HG02938 (cell line): ENCODE measurements around the gene SMARCA4.
"Not testable (repeated sequence)": the region's sequence is repeated elsewhere in the genome, so short reads cannot be mapped to it uniquely, and the experiment has no call there.

ENCODE experiments used
- ATAC-seq: cut with Tn5 transposase; IDR thresholded peaks from one replicate; pipeline ENCODE4 v1.9.1; 2021; ENCODE audit warnings: mild to moderate bottlenecking, moderate library complexity; ENCODE audit not compliant: unreplicated experiment

The SMARCA4 gene

DNA sequence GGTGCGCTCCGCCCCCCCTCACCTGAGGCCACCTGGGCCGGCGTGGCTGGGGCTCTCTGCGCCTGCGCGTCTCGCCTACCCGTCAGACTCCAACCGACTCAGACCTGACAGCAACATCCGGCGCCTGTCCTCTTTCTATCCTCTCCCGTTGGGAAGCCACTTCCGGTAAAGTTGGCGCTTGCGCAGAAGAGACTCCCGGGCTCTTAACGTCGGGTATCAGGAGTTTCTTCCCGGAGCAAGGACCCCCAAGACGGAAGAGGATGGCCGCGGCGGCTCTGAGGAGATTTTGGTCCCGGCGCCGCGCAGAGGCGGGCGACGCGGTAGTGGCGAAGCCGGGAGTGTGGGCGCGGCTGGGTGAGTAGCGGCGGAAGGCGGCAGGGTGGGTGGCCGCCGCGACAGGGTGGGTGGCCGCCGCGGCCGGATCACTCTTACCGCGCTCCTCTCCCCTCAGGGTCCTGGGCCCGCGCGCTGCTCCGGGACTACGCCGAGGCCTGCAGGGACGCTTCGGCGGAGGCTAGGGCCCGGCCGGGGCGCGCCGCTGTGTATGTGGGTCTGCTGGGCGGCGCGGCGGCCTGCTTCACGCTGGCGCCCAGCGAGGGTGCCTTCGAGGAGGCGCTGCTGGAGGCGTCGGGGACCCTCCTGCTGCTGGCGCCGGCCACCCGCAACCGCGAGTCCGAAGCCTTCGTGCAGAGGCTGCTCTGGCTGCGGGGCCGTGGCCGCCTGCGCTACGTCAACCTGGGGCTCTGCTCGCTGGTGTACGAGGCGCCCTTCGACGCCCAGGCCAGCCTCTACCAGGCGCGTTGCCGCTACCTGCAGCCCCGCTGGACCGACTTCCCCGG, 32.0 kb upstream of the SMARCA4 start, which contains the start of the genes TIMM29 and YIPF2:
Gene TIMM29 (plus strand): TSS at position 249 of the 839 bp plus-strand sequence. CDS start 12 bp downstream, at position 261.
Gene YIPF2 (minus strand): TSS at position 77 of the 839 bp plus-strand sequence. CDS start 229 bp downstream, outside the sequence.
- ATAC-seq: peak; percentile 76

DNA sequence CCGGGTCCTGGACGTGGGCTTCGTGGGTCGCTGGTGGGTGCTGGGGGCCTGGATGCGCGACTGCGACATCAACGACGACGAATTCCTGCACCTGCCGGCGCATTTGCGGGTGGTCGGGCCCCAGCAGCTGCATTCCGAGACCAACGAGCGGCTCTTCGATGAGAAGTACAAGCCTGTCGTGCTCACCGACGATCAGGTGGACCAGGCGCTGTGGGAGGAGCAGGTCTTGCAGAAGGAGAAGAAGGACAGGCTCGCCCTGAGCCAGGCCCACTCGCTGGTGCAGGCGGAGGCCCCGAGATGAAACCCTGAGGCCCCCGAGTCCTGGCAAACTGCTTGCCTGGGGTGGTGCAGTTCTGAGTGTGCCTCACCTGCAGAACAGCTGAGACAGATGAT, 31.4 kb upstream of the SMARCA4 start:
- ATAC-seq: no peak

- no peak for ATAC-seq
These were observed 25.3 kb upstream of the SMARCA4 start for GRCh38 chr19:10935371-10936059.

GRCh38 chr19:10936661-10937084, 24.2 kb upstream of the SMARCA4 start:
- no peak for ATAC-seq

DNA sequence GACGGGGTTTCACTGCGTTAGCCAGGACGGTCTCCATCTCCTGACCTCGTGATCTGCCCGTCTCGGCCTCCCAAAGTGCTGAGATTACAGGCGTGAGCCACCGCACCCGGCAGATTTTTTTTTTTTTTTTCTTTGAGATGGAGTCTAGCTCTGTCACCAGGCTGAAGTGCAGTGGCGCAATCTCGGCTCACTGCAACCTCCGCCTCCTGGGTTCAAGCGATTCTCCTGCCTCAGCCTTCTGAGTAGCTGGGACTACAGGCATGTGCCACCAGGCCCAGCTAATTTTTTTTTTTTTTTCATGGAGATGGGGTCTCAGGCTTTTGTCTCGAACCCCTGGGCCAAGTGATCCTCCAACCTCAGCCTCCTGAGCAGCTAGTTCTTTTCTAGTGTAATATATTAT, 19.2 kb upstream of the SMARCA4 start:
- not testable (repeated sequence) for ATAC-seq

- ATAC-seq: not testable (repeated sequence)
These were observed 17.4 kb upstream of the SMARCA4 start for GRCh38 chr19:10943412-10943811.

DNA sequence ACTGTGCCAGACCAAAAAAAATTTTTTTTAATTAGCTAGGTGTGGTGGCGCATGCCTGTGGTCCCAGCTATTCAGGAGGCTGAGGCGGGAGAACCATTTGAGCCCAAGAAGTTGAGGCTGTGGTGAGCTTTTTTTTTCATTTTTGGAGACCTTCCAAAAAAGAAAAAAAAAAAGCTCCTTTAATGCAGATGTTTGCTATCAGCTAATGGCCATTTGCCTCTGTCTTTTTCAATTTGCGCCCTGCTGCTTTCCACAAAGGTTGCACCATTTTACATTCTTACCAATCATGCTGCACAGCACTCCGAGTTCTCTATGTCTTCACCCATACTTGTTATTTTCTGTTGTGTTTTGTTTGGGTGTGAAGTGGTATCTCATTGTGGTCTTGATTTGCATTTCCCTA, 15.6 kb upstream of the SMARCA4 start:
- no peak for ATAC-seq

GRCh38 chr19:10946958-10947657, 13.7 kb upstream of the SMARCA4 start:
- ATAC-seq: no peak

DNA sequence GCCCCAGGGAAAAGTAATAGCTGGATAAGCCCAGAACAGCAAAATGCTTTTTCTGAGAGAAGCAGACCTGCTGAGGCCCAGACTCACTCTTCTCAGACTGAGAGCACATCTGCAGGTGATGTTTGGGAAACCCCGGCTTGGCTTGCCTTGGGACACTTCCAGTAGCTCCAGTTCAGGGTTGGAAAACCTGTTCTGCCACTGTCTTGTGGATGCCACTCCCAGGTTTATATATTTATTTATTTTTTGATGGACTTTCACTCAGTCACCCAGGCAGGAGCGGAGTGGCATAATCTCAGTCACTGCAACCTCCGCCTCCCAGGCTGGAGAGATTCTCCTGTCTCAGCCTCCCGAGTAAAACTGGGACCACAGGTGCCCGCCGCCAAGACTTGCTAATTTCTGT, 8.0 kb upstream of the SMARCA4 start:
- ATAC-seq: no peak

DNA sequence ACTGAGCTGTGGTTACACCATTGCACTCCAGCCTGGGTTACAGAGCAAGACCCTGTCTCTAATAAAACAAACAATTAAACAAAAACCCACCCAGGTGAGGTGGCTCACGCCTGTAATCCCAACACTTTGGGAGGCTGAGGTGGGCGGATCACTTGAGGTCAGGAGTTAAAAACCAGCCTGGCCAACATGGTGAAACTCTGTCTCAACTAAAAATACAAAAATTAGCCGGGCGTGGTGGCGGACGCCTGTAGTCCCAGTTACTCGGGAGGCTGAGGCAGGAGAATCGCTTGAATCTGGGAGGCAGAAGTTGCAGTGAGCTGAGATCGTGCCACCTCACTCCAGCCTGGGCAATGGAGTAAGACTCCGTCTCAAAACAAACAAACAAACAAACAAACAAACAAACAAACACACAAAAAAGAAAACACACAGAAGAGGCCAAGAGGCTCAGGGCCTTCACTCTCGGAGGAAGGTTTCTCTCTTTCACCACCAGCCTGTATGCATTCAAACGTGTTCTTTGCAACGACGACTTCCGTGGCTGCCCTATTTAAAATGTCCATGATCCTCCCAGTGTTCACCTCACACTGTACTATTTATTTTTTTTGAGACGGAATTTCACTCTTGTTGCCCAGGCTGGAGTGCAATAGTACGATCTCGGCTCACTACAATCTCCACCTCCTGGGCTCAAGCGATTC, 1.4 kb upstream of the SMARCA4 start:
- ATAC-seq: not testable (repeated sequence)

DNA sequence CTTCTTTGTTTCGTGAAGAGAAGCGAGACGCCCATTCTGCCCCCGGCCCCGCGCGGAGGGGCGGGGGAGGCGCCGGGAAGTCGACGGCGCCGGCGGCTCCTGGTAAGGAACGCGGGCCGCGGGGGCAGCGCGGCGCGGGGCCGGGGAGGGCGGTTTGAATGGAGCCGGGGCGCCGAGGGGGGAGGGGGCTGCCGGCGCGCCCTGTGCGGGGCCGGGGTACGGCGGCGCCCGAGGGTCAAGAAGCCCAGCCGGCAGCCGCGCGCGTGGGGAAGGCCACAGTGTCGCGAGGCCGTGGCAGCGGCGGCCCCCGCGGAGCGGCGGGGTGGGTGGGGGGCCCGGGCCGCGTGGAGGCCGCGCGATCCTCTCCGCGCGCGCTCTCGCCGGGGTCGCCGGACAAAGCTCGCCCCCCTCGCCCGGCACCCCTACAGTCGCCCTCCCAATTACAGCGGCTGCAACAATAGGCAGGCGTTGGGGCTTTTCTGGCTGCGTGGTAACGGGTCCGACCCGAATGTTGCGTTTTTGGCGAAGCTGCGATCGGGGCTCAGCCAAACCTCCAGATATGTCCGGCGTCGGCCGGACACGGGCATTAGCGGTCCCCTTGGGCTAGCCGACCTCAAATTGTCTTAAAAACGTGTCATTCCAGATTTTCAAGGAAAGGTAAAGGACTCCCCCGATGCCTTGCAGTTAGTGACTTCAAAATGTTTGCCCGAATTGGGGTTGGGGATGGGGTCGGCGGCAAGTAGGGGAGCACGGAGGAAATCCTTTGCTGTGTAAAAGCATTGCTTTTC, 437 bp downstream of the SMARCA4 start:
- peak; percentile 32 for ATAC-seq

GRCh38 chr19:10962863-10963262, 2.0 kb downstream of the SMARCA4 start:
- no peak for ATAC-seq

DNA sequence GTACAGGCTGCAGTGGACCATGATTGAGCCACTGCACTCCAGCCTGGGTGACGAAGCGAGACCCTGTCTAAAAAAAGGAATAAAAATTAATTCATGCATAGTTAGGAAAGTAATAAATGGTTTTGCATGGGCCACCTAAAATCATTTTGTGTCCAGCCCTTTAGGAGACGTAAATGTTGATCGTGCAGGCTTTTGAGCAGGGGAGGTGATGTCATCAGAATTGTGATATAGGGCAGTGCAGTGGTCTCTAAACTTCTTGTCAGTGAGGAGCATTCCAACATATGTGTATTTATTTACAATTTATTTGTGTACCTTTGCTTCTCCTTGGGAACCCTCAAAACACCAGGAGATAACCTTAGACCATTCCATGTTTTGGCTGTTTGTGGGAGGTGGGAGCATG, 3.0 kb downstream of the SMARCA4 start:
- no peak for ATAC-seq

- no peak for ATAC-seq
These were observed 4.1 kb downstream of the SMARCA4 start for GRCh38 chr19:10964903-10965302.

- no peak for ATAC-seq
These were observed 4.6 kb downstream of the SMARCA4 start for GRCh38 chr19:10965398-10965797.

- ATAC-seq: no peak
These were observed 6.0 kb downstream of the SMARCA4 start for GRCh38 chr19:10966809-10967208.

- ATAC-seq: no peak
These were observed 7.8 kb downstream of the SMARCA4 start for GRCh38 chr19:10968527-10969135.

- ATAC-seq: no peak
These were observed 10.4 kb downstream of the SMARCA4 start for GRCh38 chr19:10971107-10971726.
